ENCODE data around the gene DDX17.

DNA sequence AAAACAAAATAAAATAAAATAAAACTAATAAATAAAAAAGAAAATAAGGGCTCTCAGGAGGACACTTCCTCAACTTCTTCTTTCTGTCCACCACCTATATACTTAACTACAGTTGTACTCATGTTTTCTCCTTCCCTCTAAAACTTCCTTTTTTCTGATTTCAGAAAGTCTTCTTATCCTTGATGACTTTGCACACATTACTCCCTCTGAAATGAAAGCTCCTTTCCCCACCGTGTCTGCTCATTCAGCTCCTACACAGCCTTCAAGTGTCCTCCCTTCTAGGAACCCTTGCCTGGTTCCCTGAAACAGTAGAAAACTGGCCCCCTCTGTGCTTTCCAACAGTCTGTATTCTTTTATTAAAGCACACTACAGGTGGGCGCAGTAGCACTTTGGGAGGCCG is 18.3 kb upstream of the DDX17 start:
- TF ChIP-seq, protein P1, sequence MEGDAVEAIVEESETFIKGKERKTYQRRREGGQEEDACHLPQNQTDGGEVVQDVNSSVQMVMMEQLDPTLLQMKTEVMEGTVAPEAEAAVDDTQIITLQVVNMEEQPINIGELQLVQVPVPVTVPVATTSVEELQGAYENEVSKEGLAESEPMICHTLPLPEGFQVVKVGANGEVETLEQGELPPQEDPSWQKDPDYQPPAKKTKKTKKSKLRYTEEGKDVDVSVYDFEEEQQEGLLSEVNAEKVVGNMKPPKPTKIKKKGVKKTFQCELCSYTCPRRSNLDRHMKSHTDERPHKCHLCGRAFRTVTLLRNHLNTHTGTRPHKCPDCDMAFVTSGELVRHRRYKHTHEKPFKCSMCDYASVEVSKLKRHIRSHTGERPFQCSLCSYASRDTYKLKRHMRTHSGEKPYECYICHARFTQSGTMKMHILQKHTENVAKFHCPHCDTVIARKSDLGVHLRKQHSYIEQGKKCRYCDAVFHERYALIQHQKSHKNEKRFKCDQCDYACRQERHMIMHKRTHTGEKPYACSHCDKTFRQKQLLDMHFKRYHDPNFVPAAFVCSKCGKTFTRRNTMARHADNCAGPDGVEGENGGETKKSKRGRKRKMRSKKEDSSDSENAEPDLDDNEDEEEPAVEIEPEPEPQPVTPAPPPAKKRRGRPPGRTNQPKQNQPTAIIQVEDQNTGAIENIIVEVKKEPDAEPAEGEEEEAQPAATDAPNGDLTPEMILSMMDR (IDR thresholded peaks at IDR 0.05): no peak
- no peak for TF ChIP-seq POLR2A (IDR thresholded peaks at IDR 0.05)

Data from heart left ventricle (tissue), 13 donors.